Measurements from ENCODE around the gene ZFYVE28.

Gene ZFYVE28

GRCh38 chr4:2271279-2272025, 147.0 kb downstream of the ZFYVE28 start:
- TF ChIP-seq, protein P1, sequence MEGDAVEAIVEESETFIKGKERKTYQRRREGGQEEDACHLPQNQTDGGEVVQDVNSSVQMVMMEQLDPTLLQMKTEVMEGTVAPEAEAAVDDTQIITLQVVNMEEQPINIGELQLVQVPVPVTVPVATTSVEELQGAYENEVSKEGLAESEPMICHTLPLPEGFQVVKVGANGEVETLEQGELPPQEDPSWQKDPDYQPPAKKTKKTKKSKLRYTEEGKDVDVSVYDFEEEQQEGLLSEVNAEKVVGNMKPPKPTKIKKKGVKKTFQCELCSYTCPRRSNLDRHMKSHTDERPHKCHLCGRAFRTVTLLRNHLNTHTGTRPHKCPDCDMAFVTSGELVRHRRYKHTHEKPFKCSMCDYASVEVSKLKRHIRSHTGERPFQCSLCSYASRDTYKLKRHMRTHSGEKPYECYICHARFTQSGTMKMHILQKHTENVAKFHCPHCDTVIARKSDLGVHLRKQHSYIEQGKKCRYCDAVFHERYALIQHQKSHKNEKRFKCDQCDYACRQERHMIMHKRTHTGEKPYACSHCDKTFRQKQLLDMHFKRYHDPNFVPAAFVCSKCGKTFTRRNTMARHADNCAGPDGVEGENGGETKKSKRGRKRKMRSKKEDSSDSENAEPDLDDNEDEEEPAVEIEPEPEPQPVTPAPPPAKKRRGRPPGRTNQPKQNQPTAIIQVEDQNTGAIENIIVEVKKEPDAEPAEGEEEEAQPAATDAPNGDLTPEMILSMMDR (IDR thresholded peaks at IDR 0.05): no peak

DNA sequence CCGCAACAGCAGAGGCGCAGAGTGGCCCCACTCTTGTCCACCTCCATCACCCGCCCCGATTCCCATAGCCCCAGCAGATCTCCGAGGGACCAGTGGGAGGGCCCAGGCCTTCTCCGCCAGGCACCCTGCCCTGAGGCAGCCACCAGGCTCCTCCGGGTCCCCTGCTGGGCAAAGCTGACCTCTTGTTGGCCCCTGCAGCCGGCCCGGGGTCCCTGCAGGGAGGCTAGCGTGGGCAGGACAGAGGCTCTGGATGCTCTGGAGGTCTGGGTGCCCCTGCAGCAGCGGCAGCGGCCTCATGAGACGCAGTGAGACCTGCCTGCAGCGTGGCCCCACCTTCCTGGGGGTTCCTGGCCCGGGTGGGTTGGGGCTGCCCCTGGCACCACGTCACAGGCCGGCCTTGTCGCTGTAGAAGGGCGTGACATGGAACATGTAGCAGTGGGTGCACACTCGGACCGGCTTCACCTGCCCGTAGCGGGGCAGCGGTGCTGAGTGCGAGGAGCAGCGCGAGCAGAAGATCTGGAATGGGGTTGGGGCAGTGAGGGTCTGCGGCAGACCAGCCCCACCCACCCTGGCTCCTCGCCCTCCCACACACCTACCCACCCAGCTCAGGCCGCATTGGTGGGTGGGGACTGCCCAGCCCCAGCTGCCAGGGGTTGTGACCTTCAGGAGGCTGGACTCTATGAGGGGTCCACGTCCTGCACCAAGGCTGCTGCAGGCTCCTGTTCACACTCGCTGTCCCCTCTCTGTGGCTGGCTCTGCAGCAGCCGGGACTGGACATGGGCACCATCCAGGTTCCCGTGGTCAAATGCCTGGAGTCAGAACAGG, 147.9 kb downstream of the ZFYVE28 start:
- TF ChIP-seq, protein P1 (IDR thresholded peaks at IDR 0.05): no peak

DNA sequence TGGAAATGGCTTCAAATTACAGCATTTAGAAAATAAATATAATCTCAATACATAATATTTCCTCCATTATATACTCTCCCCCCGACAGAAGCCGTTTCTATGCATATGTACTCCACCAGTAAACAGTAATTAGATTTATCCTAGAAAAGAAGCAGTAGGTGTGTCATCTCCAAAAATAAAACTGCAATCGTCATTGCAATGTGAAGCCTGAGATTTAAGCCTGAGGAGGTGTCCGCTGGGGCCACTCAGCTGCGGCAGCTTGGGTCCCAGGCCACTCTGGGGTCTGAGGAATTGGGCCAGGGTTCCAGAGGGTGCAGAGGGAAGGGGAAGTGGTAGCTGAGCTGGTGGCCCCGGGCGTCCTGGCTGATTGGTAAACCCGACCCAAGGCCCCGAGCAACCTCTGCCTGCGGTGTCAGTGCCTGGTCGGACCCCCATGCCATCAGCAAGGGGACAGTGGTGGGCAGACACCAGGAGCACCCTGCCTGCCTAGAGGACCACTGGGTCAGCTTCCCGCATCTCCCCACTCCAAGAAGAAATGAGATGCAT, 148.8 kb downstream of the ZFYVE28 start:
- TF ChIP-seq, protein P1 (IDR thresholded peaks at IDR 0.05): no peak

- TF ChIP-seq, protein P1 (IDR thresholded peaks at IDR 0.05): no peak
Measured at GRCh38 chr4:2269206-2269531, 149.3 kb downstream of the ZFYVE28 start.

- TF ChIP-seq, protein P1 (IDR thresholded peaks at IDR 0.05): no peak
Measured at GRCh38 chr4:2268357-2269205, 149.9 kb downstream of the ZFYVE28 start.

- TF ChIP-seq, protein P1 (IDR thresholded peaks at IDR 0.05): no peak
Measured at GRCh38 chr4:2267841-2268240, 150.6 kb downstream of the ZFYVE28 start.

GRCh38 chr4:2267320-2267811, 151.1 kb downstream of the ZFYVE28 start:
- TF ChIP-seq, protein P1 (IDR thresholded peaks at IDR 0.05): no peak

All from LNCAP (cell line).